Measurements from ENCODE around the gene KDM7A. TPM values are rescaled to one million over a fixed set of nuclear protein-coding genes. Genes with fewer than 3 reads are reported as not detected.

KDM7A gene
- polyA plus RNA-seq, 1 of the 3 experiments (the other 2 are of a cell fraction), result 0.94 TPM

DNA sequence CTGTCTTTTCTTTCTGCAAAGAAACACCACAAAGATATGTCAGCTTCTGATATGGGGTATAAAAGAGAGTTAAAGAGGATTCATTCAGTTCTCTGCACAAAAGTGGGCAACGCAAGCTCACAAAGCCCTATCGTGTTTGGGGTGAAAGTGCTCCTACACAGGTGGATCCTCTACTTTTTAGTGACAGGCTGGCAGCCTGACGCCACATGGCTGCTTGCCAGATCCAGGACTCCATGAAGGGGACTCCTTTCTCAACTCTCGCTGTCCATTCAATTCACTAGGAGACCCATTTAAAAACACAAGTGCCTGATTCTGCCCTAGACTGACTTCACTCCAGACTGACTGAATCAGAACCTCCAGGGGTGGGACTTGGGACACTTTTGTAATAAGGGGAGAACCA lies 122.0 kb downstream of the KDM7A start:
- no peak for TF ChIP-seq MEF2A (IDR thresholded peaks at IDR 0.05; ENCODE audit: borderline replicate concordance, low read depth)
- no peak for TF ChIP-seq ELF1 (IDR thresholded peaks at IDR 0.05)
- no peak for TF ChIP-seq POLR2AphosphoS5 (IDR thresholded peaks at IDR 0.05; ENCODE audit: low read depth, low read length)
- TF ChIP-seq FOSL2 (IDR thresholded peaks at IDR 0.05; ENCODE audit: borderline replicate concordance, low read depth), result no peak
- no peak for TF ChIP-seq MXI1 (IDR thresholded peaks at IDR 0.05; ENCODE audit: low read depth, low read length)
- TF ChIP-seq, protein P1, sequence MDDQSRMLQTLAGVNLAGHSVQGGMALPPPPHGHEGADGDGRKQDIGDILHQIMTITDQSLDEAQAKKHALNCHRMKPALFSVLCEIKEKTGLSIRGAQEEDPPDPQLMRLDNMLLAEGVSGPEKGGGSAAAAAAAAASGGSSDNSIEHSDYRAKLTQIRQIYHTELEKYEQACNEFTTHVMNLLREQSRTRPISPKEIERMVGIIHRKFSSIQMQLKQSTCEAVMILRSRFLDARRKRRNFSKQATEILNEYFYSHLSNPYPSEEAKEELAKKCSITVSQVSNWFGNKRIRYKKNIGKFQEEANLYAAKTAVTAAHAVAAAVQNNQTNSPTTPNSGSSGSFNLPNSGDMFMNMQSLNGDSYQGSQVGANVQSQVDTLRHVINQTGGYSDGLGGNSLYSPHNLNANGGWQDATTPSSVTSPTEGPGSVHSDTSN (IDR thresholded peaks at IDR 0.05), result no peak
- no peak for TF ChIP-seq FOXM1 (IDR thresholded peaks at IDR 0.05; ENCODE audit: low read depth)
- TF ChIP-seq SMC3 (IDR thresholded peaks at IDR 0.05; ENCODE audit: low read depth, low read length), result no peak
- TF ChIP-seq CHD2 (IDR thresholded peaks at IDR 0.05; ENCODE audit: low read length, partially characterized antibody), result no peak
- TF ChIP-seq USF1 (IDR thresholded peaks at IDR 0.05; ENCODE audit: borderline replicate concordance, low read depth), result no peak
- TF ChIP-seq, protein P2, sequence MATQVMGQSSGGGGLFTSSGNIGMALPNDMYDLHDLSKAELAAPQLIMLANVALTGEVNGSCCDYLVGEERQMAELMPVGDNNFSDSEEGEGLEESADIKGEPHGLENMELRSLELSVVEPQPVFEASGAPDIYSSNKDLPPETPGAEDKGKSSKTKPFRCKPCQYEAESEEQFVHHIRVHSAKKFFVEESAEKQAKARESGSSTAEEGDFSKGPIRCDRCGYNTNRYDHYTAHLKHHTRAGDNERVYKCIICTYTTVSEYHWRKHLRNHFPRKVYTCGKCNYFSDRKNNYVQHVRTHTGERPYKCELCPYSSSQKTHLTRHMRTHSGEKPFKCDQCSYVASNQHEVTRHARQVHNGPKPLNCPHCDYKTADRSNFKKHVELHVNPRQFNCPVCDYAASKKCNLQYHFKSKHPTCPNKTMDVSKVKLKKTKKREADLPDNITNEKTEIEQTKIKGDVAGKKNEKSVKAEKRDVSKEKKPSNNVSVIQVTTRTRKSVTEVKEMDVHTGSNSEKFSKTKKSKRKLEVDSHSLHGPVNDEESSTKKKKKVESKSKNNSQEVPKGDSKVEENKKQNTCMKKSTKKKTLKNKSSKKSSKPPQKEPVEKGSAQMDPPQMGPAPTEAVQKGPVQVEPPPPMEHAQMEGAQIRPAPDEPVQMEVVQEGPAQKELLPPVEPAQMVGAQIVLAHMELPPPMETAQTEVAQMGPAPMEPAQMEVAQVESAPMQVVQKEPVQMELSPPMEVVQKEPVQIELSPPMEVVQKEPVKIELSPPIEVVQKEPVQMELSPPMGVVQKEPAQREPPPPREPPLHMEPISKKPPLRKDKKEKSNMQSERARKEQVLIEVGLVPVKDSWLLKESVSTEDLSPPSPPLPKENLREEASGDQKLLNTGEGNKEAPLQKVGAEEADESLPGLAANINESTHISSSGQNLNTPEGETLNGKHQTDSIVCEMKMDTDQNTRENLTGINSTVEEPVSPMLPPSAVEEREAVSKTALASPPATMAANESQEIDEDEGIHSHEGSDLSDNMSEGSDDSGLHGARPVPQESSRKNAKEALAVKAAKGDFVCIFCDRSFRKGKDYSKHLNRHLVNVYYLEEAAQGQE (IDR thresholded peaks at IDR 0.05; ENCODE audit: low read depth, low read length), result no peak
- Histone ChIP-seq H3K27me3 (ENCODE audit: insufficient read depth) (no peaks in the 10 kb centered on the region), H4K20me1 (ENCODE audit: insufficient read depth) (no peaks in the 10 kb centered on the region), H3F3A (replicated peaks; ENCODE audit: insufficient read depth) (peaks cover 12% of the 10 kb centered on the region), H3K9me2 (no peaks in the 10 kb centered on the region), H3K36me3 (replicated peaks in 1 of 2; ENCODE audit: control insufficient read depth in 1 of 2, insufficient read depth in 2 of 2, low read length in 1 of 2) (no peaks in the 10 kb centered on the region), H3K27ac (ENCODE audit: low read depth in 2 of 2, low read length in 1 of 2) (no peak overlapping the region), H2AFZ (ENCODE audit: low read depth) (no peak overlapping the region), H3K9ac (no peak overlapping the region), H3K4me2 (no peak overlapping the region), H3K4me3 (ENCODE audit: low read depth in 2 of 2, low read length in 1 of 2) (no peak overlapping the region), H3K9me3 (no peaks in the 10 kb centered on the region), H3K79me2 (ENCODE audit: insufficient read depth) (0 out of 2 replicates have a peak, but pooled peaks cover 5% of the 10 kb centered on the region), H3K4me1 (ENCODE audit: control insufficient read depth in 1 of 2, insufficient read depth in 2 of 2, low read depth in 1 of 2, low read length in 1 of 2) (peaks cover 11 to 12% of the 10 kb centered on the region in 2 experiments)
- POLR2A ChIA-PET, result no interaction called here
- no peak for DNase-seq
- CTCF ChIA-PET, result interaction anchor here (1.4 kb wide), 1 partner anchor 48 kb away, joined by 3 read pairs; no protein-coding TSS in a partner anchor
- WGBS (ENCODE audit: low lambda C conversion rate), result 98% methylated on average over 4 of the region's 4 CpGs
